ENCODE data around the gene FAM72B.
"Not testable (repeated sequence)": the region's sequence is repeated elsewhere in the genome, so short reads cannot be mapped to it uniquely, and the experiment has no call there.

FAM72B gene

GRCh38 chr1:121200232-121200631, 16.1 kb upstream of the FAM72B start:
- not testable (repeated sequence) for DNase-seq (ENCODE audit: low spot score)

- DNase-seq (ENCODE audit: low spot score), result not testable (repeated sequence)
Measured at GRCh38 chr1:121199763-121200162, 15.6 kb upstream of the FAM72B start.

- not testable (repeated sequence) for DNase-seq (ENCODE audit: low spot score)
Measured at GRCh38 chr1:121197095-121197882, 13.1 kb upstream of the FAM72B start.

GRCh38 chr1:121192512-121192911, 8.4 kb upstream of the FAM72B start:
- DNase-seq (ENCODE audit: low spot score), result not testable (repeated sequence)

GRCh38 chr1:121187914-121188313, 3.8 kb upstream of the FAM72B start:
- DNase-seq (ENCODE audit: low spot score), result not testable (repeated sequence)

- DNase-seq (ENCODE audit: low spot score), result not testable (repeated sequence)
Measured at GRCh38 chr1:121186191-121186590, 2.1 kb upstream of the FAM72B start.

GRCh38 chr1:121185140-121185708, 1.1 kb upstream of the FAM72B start:
- not testable (repeated sequence) for DNase-seq (ENCODE audit: low spot score)

GRCh38 chr1:121183867-121184266, 273 bp downstream of the FAM72B start:
- not testable (repeated sequence) for DNase-seq (ENCODE audit: low spot score)

- not testable (repeated sequence) for DNase-seq (ENCODE audit: low spot score)
Measured at GRCh38 chr1:121178197-121178596, 5.9 kb downstream of the FAM72B start.

- DNase-seq (ENCODE audit: low spot score), result not testable (repeated sequence)
Measured at GRCh38 chr1:121176649-121177048, 7.5 kb downstream of the FAM72B start.

- not testable (repeated sequence) for DNase-seq (ENCODE audit: low spot score)
Measured at GRCh38 chr1:121168152-121168668, 15.9 kb downstream of the FAM72B start.

GRCh38 chr1:121167225-121167738, 16.9 kb downstream of the FAM72B start:
- DNase-seq (ENCODE audit: low spot score), result not testable (repeated sequence)

GRCh38 chr1:121165296-121165695, 18.8 kb downstream of the FAM72B start:
- not testable (repeated sequence) for DNase-seq (ENCODE audit: low spot score)

GRCh38 chr1:121163850-121164757, 20.0 kb downstream of the FAM72B start:
- not testable (repeated sequence) for DNase-seq (ENCODE audit: low spot score)

- DNase-seq (ENCODE audit: low spot score), result not testable (repeated sequence)
Measured at GRCh38 chr1:121161199-121161901, 22.8 kb downstream of the FAM72B start.

GRCh38 chr1:121160118-121160517, 24.0 kb downstream of the FAM72B start:
- not testable (repeated sequence) for DNase-seq (ENCODE audit: low spot score)

GRCh38 chr1:121157609-121158008, 26.5 kb downstream of the FAM72B start:
- DNase-seq (ENCODE audit: low spot score), result not testable (repeated sequence)

- DNase-seq (ENCODE audit: low spot score), result not testable (repeated sequence)
Measured at GRCh38 chr1:121156958-121157603, 27.1 kb downstream of the FAM72B start.

GRCh38 chr1:121155671-121156358, 28.3 kb downstream of the FAM72B start:
- DNase-seq (ENCODE audit: low spot score), result not testable (repeated sequence)

GRCh38 chr1:121154811-121155210, 29.3 kb downstream of the FAM72B start:
- DNase-seq (ENCODE audit: low spot score), result not testable (repeated sequence)
